Measurements from ENCODE around the gene DDX31.

Gene DDX31

GRCh38 chr9:132637351-132637750 lies 32.4 kb downstream of the DDX31 start:
- no peak for DNase-seq (ENCODE audit: low read depth, low spot score)

GRCh38 chr9:132634327-132634726 lies 35.5 kb downstream of the DDX31 start:
- DNase-seq (ENCODE audit: low read depth, low spot score): no peak

DNA sequence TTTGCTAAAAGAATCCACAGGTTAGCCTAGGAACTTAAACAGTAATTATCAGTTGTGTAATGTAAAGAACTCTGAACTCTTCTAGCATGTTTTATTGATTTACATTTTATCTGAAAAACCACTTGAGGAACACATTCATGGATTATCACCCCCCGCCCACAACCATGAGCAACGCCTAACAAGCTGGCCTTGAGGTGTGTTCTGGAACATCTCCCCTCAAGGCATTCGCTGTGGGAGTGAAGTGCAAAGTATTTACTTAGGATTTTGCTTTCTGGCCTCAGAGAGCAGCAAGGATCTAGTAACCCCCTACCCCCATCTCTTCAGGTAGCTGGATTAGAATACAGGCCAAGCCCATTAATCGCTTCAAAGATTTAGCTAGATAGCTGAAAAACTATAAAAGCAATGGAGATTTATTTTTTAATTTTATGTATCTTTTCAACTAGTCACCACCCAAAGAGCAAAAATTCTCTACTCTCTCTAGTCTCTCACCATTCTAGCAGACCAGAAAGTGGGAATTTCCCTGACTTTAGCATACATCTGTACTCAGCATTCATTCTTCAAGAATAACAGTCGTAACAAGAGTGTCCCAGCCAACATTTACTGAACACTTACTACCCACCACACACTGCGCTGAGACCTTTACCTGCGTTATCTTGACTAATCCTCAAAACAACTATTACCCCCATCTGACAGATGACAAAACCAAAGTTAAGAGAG lies 37.2 kb downstream of the DDX31 start:
- no peak for DNase-seq (ENCODE audit: low read depth, low spot score)

GRCh38 chr9:132631685-132632084 lies 38.1 kb downstream of the DDX31 start:
- no peak for DNase-seq (ENCODE audit: low read depth, low spot score)

- no peak for DNase-seq (ENCODE audit: low read depth, low spot score)
These were observed 38.5 kb downstream of the DDX31 start for GRCh38 chr9:132631280-132631679.

GRCh38 chr9:132630811-132631210 lies 39.0 kb downstream of the DDX31 start:
- no peak for DNase-seq (ENCODE audit: low read depth, low spot score)

- no peak for DNase-seq (ENCODE audit: low read depth, low spot score)
These were observed 39.7 kb downstream of the DDX31 start for GRCh38 chr9:132630116-132630515.

DNA sequence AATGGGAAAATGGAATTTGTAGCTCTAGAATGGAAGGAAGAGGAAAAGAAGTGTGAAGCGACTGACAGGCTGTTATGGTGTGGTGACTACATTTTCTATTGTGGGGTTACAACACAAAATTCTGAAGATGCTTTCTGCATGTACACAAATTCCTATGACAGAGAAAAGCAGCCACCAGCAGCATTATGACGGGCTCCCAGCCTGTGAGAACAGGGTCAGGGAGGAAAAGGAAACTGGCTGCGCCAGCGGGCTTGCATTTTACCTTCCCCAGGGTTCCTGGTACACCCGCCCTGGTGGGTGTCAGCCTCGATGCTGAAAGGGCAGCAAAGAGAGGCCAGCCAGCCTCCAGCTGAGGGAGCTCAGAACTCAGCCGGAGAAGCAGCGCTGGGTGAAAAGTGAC lies 41.0 kb downstream of the DDX31 start:
- DNase-seq (ENCODE audit: low read depth, low spot score): no peak

GRCh38 chr9:132627594-132627993 lies 42.2 kb downstream of the DDX31 start:
- DNase-seq (ENCODE audit: low read depth, low spot score): no peak

- no peak for DNase-seq (ENCODE audit: low read depth, low spot score)
These were observed 42.7 kb downstream of the DDX31 start for GRCh38 chr9:132627106-132627505.

DNA sequence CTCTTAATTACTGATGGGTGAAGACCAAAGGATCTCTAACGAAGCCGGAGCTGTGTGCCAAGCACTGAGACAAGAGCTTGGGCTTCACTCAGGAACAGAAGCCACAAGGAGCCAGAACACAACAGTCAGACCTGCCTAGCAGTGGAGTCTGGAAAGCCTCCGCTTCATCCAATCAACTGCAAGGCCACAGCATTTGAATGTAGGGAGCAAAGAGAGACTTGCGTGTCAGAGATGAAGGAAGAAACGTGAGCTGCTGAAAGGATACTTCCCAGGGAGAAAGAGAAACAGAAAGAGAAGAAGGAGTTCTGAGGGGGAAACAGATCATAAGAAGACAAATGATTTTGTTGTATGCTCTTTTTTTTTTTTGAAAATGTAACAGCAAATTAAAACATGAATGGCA lies 43.5 kb downstream of the DDX31 start:
- DNase-seq (ENCODE audit: low read depth, low spot score): no peak

DNA sequence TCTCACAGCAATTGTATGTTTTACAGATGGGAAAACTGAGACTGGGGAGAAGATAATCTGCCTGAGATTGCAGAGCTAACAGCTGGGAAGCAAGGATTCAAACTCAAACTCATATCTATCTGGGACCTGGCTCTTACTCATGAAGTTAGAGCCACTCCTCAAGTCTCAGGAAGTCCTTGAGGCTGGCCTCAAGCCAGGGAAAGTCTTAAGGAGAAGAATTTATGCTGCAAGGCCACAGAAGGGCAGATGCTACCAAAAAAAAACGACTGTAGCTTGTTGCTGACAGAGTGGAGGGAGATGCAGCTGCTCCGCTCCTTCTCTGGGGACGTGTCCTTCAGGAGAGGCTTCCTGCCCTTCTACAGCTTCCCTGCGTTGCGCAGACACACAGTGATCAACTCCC lies 47.6 kb downstream of the DDX31 start:
- no peak for DNase-seq (ENCODE audit: low read depth, low spot score)

DNA sequence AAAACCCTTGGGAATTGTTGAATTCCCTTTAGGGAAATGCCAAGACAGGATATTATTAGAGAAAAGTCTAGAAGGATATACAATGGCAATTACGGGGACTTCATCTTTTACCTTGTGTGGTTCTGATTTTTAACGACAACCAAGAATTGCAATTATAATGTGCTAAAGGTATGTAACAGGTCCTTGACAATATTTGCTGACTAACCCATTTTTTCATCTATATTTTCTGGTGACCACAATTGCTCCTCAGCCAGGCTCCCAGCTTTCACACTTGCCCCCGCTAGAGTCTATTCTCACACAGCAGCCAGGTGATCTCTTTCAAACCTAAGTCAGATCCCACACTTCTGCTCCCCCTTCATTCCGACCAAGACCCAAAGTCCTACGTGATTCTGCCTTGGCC lies 53.1 kb downstream of the DDX31 start:
- DNase-seq (ENCODE audit: low read depth, low spot score): no peak

- DNase-seq (ENCODE audit: low read depth, low spot score): no peak
These were observed 54.0 kb downstream of the DDX31 start for GRCh38 chr9:132615774-132616173.

- DNase-seq (ENCODE audit: low read depth, low spot score): no peak
These were observed 55.5 kb downstream of the DDX31 start for GRCh38 chr9:132614324-132614723.

DNA sequence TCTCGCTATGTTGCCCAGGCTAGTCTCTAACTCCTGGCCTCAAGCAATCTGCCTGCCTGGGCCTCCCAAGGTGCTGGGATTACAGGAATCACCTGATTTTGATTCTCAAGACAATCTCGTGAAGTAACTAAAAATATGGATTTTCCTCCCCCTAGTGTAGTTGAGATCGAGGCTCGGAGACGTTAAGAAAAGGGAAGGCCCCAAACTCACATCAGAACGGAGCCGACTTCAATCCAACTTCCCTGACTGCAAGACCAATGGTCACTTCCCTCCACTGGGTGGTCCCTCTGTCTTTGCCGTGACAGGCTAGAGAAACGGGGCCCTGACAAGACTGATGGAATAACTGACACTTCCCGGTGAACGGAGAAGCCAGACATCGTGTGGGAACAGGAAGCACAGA lies 59.1 kb downstream of the DDX31 start:
- no peak for DNase-seq (ENCODE audit: low read depth, low spot score)

DNA sequence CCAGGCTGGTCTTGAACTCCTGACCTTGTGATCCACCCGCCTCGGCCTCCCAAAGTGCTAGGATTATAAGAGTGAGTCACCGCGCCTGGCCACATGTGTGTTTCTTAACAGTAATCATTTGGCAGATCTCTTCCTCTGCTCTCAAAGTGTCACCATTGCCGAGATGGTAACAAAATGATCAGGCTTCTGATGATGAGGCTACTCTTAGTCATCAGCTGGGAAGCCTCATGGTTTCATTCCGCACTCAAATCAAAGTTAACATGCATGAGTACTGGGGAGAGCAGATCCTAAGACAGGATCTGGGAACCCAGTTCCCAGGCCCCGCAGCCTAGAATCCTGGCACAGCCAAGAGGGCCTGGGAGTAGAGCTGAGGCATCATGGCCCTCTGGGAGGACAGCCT lies 60.0 kb downstream of the DDX31 start:
- DNase-seq (ENCODE audit: low read depth, low spot score): no peak

- DNase-seq (ENCODE audit: low read depth, low spot score): peak; percentile 12
These were observed 60.6 kb downstream of the DDX31 start for GRCh38 chr9:132609184-132609583.

DNA sequence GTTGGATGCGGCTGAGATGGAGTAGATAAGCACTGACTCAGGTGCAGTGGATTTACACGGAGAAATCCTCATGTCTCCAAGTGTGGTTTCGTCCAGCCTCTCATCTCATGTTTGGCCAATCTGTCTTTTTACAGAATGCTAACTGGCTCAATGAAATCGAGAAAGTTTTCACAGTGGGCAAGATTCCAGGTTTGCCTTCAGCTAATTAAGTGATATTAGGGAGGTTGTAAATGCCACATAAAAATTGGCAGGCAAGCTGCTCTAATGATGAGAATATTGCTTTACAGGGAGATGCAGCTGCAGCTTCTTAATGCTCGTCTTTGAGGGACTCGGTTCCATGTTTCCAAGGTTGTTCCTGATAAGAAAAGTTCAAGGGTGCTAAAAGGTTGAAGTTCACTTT lies 63.7 kb downstream of the DDX31 start:
- DNase-seq (ENCODE audit: low read depth, low spot score): no peak

DNA sequence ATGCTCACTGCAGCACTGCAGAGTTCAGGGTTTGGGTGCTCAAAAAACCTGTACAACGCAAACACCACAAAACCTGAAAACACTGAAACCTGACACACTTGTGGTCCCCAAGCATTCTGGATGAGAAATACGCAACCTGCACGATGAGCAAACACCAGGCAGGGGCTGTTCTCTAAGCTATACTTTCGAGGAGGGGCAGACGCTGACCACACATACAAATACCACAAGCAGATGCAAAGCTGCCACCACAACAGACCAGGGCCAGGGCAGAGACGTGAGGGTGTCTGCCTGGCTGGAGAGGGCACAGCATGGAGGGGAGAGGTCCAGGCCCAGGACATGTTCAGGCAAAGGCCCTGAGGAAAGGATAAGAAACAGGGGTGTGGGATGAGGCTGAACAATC lies 64.4 kb downstream of the DDX31 start:
- DNase-seq (ENCODE audit: low read depth, low spot score): no peak

- DNase-seq (ENCODE audit: low read depth, low spot score): no peak
These were observed 67.6 kb downstream of the DDX31 start for GRCh38 chr9:132602207-132602606.

- no peak for DNase-seq (ENCODE audit: low read depth, low spot score)
These were observed 69.3 kb downstream of the DDX31 start for GRCh38 chr9:132600326-132600984.

DNA sequence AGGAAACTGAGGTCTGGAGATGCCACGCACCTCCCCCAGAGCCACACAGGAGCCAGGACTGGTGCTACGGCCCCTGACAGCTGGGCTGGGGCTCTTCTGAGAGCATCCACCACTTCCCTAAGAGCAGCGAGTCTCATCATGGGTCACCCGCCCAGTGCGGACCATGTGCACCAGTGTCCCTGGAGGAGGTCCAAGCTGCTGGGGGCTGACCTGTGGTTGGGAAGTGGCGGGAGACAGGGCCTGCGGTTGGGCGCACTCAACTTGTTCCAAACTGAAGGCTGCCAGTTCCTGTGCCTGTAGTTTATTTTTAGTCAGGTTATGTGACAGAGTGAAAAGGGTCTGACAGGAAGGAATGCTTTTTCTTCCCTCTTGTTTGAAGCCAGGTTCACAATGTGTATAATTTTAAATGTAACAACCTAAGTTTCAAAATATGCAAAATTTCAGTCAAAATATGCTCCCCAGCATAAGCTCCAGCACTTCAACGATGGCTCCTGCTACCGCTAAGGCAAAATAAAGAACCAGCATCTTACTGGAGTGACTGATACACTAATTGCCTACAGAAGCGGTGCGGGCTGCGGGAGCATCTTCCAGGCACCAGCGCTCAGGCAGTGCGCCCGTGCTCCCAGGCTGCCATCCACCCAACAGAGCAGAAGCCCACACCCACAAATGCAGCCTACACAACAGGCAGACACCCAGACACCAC lies 72.6 kb downstream of the DDX31 start:
- DNase-seq (ENCODE audit: low read depth, low spot score): no peak

All from ELF-1 (cell line).